HepG2 (cell line): Measurements from ENCODE around the gene IL11RA. TPM values are rescaled to one million over a fixed set of nuclear protein-coding genes. Genes with fewer than 3 reads are reported as not detected.

Experiments used
- ATF3 ChIP-seq: sonication (generic); formaldehyde crosslinking; IDR thresholded peaks from 2 replicates; pipeline ENCODE4 v1.4.0; 2020; ENCODE audit warnings: missing genetic modification reagents
- BRD4 ChIP-seq: sonication (generic); formaldehyde crosslinking; IDR thresholded peaks from 2 replicates; pipeline ENCODE4 v1.4.0; 2020; ENCODE audit warnings: missing genetic modification reagents
- BRF2 ChIP-seq: sonication (generic); formaldehyde crosslinking; IDR thresholded peaks from 2 replicates; pipeline ENCODE4 v1.8.1; 2022; ENCODE audit warnings: mild to moderate bottlenecking, missing genetic modification reagents
- ELF1 ChIP-seq: sonication (generic); formaldehyde crosslinking; IDR thresholded peaks from 2 replicates; pipeline ENCODE4 v1.4.0; 2020; ENCODE audit warnings: missing genetic modification reagents
- HDAC1 ChIP-seq: sonication (generic); formaldehyde crosslinking; IDR thresholded peaks from 2 replicates; pipeline ENCODE4 v1.5.1; 2020; ENCODE audit warnings: mild to moderate bottlenecking, missing genetic modification reagents
- HOXA3 ChIP-seq: sonication (generic); formaldehyde crosslinking; IDR thresholded peaks from 2 replicates; pipeline ENCODE4 v1.5.0; 2020; ENCODE audit warnings: missing genetic modification reagents
- IRF2 ChIP-seq: IDR thresholded peaks from 2 replicates; pipeline ENCODE4 v1.6.1; 2018; ENCODE audit warnings: missing genetic modification reagents, missing compliant biosample characterization
- MNT ChIP-seq: fragments of 450-650 bp; IDR thresholded peaks from 2 replicates; pipeline ENCODE4 v1.6.1; 2016
- NCOA1 ChIP-seq: sonication (generic); formaldehyde crosslinking; IDR thresholded peaks from 2 replicates; pipeline ENCODE4 v1.9.0; 2021; ENCODE audit warnings: missing genetic modification reagents
- POLR2A ChIP-seq, 2 experiments: IDR thresholded peaks; 2 replicates each; pipeline ENCODE4 v1.6.1; 2011; ENCODE audit warnings: low read depth in 2 of 2, low read length in 2 of 2, mild to moderate bottlenecking in 1 of 2, moderate library complexity in 1 of 2; ENCODE audit not compliant: insufficient read depth in 1 of 2
- SMAD3 ChIP-seq: sonication (generic); formaldehyde crosslinking; IDR thresholded peaks from 2 replicates; pipeline ENCODE4 v1.4.0; 2020; ENCODE audit warnings: missing genetic modification reagents
- SNAPC4 ChIP-seq: sonication (generic); formaldehyde crosslinking; IDR thresholded peaks from 2 replicates; pipeline ENCODE4 v1.4.0; 2020; ENCODE audit warnings: mild to moderate bottlenecking, missing genetic modification reagents
- ZBTB1 ChIP-seq: sonication (generic); formaldehyde crosslinking; IDR thresholded peaks from 2 replicates; pipeline ENCODE4 v1.4.0; 2020; ENCODE audit warnings: missing genetic modification reagents, borderline replicate concordance
- ZFX ChIP-seq: sonication (generic); formaldehyde crosslinking; IDR thresholded peaks from 2 replicates; pipeline ENCODE4 v1.4.0; 2020; ENCODE audit warnings: mild to moderate bottlenecking, low read depth, missing genetic modification reagents, moderate library complexity
- ZNF280D ChIP-seq: sonication (generic); formaldehyde crosslinking; IDR thresholded peaks from 2 replicates; pipeline ENCODE4 v1.5.1; 2020; ENCODE audit warnings: mild to moderate bottlenecking, missing genetic modification reagents
- ZNF468 ChIP-seq: sonication (generic); formaldehyde crosslinking; IDR thresholded peaks from 2 replicates; pipeline ENCODE4 v1.8.0; 2022; ENCODE audit warnings: mild to moderate bottlenecking, moderate library complexity, missing genetic modification reagents
- ZNF572 ChIP-seq: sonication (generic); formaldehyde crosslinking; IDR thresholded peaks from 2 replicates; pipeline ENCODE4 v1.5.1; 2020; ENCODE audit warnings: mild to moderate bottlenecking, missing genetic modification reagents
- ZNF780A ChIP-seq: sonication (generic); formaldehyde crosslinking; IDR thresholded peaks from 2 replicates; pipeline ENCODE4 v1.8.0; 2022; ENCODE audit warnings: mild to moderate bottlenecking, missing genetic modification reagents, moderate library complexity
- polyA plus RNA-seq, 8 experiments: library from polyadenylated mRNA; depleted of rRNA in 3 of 8; stranded (reverse) in 7 of 8; unstranded in 1 of 8; fragments of >200 nt; fragmentation: Illumina TruSeq in 4 of 8; extraction: Trizol in 4 of 8; gene quantifications; 2 replicates each; pipeline versions ENCODE4 v1.2.1 to v1.2.3, GENCODE V29; 2011 to 2016; ENCODE audit warnings: low read depth in 4 of 8, missing spikeins in 1 of 8, mixed read lengths in 1 of 8; ENCODE audit not compliant: insufficient read depth in 1 of 8
- total RNA-seq, 5 experiments: library from RNA; depleted of rRNA; stranded (reverse); fragments of >200 nt; fragmentation: Illumina TruSeq; extraction: Trizol; gene quantifications; 2 replicates each; pipeline ENCODE4 v1.2.3, GENCODE V29; 2016; ENCODE audit warnings: low read depth in 1 of 5

IL11RA gene
- total and polyA plus RNA-seq, 2 of the 13 experiments (the other 11 are each of a cell fraction or from before 2014, with no cell fraction given), result 2.0 to 4.2 TPM

- TF ChIP-seq BRF2 (CRISPR knock-in tag) (no peak), ELF1 (peak; percentile 79), BRD4 (CRISPR knock-in tag) (0 out of 2 replicates have a peak, but pooled peaks have one; percentile 1), ATF3 (no peak), NCOA1 (CRISPR knock-in tag) (no peak), ZNF780A (CRISPR knock-in tag) (no peak), SNAPC4 (CRISPR knock-in tag) (peak; percentile 43; the same call in 1 of the 2 replicates), MNT (peak; percentile 27; the same call in 1 of the 2 replicates), ZFX (CRISPR knock-in tag) (peak; percentile 78), HDAC1 (peak; percentile 56; the same call in 1 of the 2 replicates), ZNF572 (CRISPR knock-in tag) (0 out of 2 replicates have a peak, but pooled peaks have one; percentile 61), POLR2A (IDR thresholded peaks at IDR 0.05; ENCODE audit: insufficient read depth in 1 of 2, low read depth in 2 of 2, low read length in 2 of 2) (peak; percentile 49 to 57), HOXA3 (CRISPR knock-in tag) (peak; percentile 78), ZNF280D (no peak), ZNF468 (no peak), ZBTB1 (CRISPR knock-in tag) (no peak), SMAD3 (CRISPR knock-in tag) (peak; percentile 53; the same call in 1 of the 2 replicates), IRF2 (CRISPR knock-in tag) (no peak)
Measured at GRCh38 chr9:34620061-34620994, 31.7 kb upstream of the IL11RA start, which contains the start of gene DCTN3 (continued).
